Right cardiac atrium (tissue), 5 donors: Measurements from ENCODE around the gene DNAJC17. TPM values are rescaled to one million over a fixed set of nuclear protein-coding genes. Genes with fewer than 3 reads are reported as not detected.
A peak's percentile ranks its signal among the peaks of the same experiment; 100 is the strongest.

ENCODE experiments used
- ATAC-seq, 2 donors: fragments of 200-7000 bp; cut with Tn5 transposase; one replicate each; pipeline versions ENCODE4 v1.8.0 to v1.9.1; 2020; ENCODE audit warnings: moderate library complexity in 2 of 2, mild to moderate bottlenecking in 1 of 2
- DNase-seq, 3 donors: peaks; one replicate each; pipeline ENCODE4 v3.0.0-alpha.2; 2020
- H3K27ac ChIP-seq: one replicate; pipeline ENCODE4 v1.5.1; 2013; ENCODE audit warnings: mild to moderate bottlenecking, low read length, control low read depth, moderate library complexity
- H3K27me3 ChIP-seq: one replicate; pipeline ENCODE4 v1.6.1; 2013; ENCODE audit not compliant: control insufficient read depth, insufficient read depth
- H3K4me1 ChIP-seq: one replicate; pipeline ENCODE4 v1.6.1; 2013; ENCODE audit warnings: low read length; ENCODE audit not compliant: control insufficient read depth, insufficient read depth
- H3K4me3 ChIP-seq: one replicate; pipeline ENCODE4 v1.5.1; 2013; ENCODE audit warnings: low read length, control low read depth
- H3K9me3 ChIP-seq: one replicate; pipeline ENCODE4 v1.6.1; 2013; ENCODE audit warnings: low read length; ENCODE audit not compliant: control insufficient read depth
- WGBS: extraction: QIAGEN DNeasy Blood & Tissue Kit; methylation state at CpG from one replicate; pipeline ENCODE4 v1.1.7; 2013; 5-methylcytosine and 5-hydroxymethylcytosine counted together
- intact Hi-C, 4 donors: fragments of 100-400 bp; cut with DNase I; formaldehyde crosslinking; loops; one replicate each; pipeline versions ENCODE4 v1.11.0 to v1.14.0; 2022 to 2023
- polyA plus RNA-seq: library from polyadenylated mRNA; stranded (reverse); fragments of 200-250 nt; gene quantifications from one replicate; pipeline ENCODE4 v1.2.3, GENCODE V29; 2013
- total RNA-seq, 4 donors: library from RNA; stranded (reverse); fragmentation: NEBNext Ultra II Directional; extraction: Animal tissue kit (Norgen Biotek cat#: 25700); gene quantifications; one replicate each; pipeline ENCODE4 v1.2.1, GENCODE V29; 2021
- donor health status: healthy with polysubstance abuse.
- donor health status: DM: no; HTN: yes; CAD: no.
- donor health status: DM: no; HTN: no; CAD: no.
- donor health status: DM: no; HTN: yes; CAD: no; lungs with severe emphysema.
- donor health status: DM: yes; HTN: yes; CAD: no.

The DNAJC17 gene
- total and polyA plus RNA-seq, 5 donors = 17.1 to 30.6 (median 19.2) TPM

DNA sequence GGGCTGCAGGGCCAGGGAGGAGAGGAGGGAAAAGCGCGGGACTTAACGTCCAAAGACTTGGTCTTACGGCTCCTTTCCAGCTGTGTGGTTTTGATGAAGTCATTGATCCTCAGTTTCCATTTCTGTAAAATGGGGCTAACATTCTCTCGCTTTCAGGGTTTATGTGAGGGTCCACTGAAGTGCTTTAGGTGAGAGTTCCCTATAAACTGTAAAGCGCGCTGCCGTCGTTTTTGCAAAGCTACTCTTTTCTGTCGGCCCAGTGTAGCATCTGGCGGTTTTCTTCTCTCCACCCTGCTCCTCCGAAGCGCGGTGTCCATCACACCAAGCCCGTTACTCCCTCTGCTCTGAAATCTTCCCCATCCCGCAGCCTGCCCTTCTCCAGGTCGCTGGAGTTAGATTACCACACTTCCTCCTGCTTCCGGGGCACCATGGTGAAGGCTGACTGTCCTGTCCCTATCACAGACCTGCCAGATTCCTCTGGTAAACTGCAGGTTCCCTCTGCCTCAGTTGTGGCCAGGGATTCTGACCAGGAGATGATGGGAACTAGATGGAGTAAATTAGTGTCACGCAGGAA lies 702 bp upstream of the DNAJC17 start:
- H3K4me3 ChIP-seq = peak overlapping the region; percentile 51
- intact Hi-C loops = no loop called here
- peaks cover 3% of the 10 kb centered on the region for H3K4me1 ChIP-seq
- H3K27ac ChIP-seq = peak overlapping the region; percentile 8
- no peaks in the 10 kb centered on the region for H3K9me3 ChIP-seq
- H3K27me3 ChIP-seq = no peaks in the 10 kb centered on the region
- no peak for ATAC-seq
- WGBS = 55% methylated on average over 19 of the region's 19 CpGs
- DNase-seq = peak in 1 of 3 donors; percentile 22

- Histone ChIP-seq H3K9me3 (no peaks in the 10 kb centered on the region), H3K27me3 (no peaks in the 10 kb centered on the region), H3K4me1 (peaks cover 5% of the 10 kb centered on the region), H3K27ac (peak overlapping the region; percentile 69), H3K4me3 (peak overlapping the region; percentile 57)
- no peak for ATAC-seq
- WGBS = 2% methylated on average over 2 of the region's 2 CpGs
- no peak for DNase-seq
- intact Hi-C loops = no loop called here
These were observed 623 bp downstream of the DNAJC17 start for GRCh38 chr15:40806672-40807027.

- ATAC-seq (no peak), DNase-seq (no peak)
- Histone ChIP-seq H3K27ac (no peak overlapping the region), H3K9me3 (no peaks in the 10 kb centered on the region), H3K27me3 (no peaks in the 10 kb centered on the region), H3K4me3 (no peak overlapping the region), H3K4me1 (peaks cover 5% of the 10 kb centered on the region)
- intact Hi-C loops = no loop called here
- WGBS = 79% methylated on average over 1 of the region's 1 CpG
These were observed 3.6 kb downstream of the DNAJC17 start for GRCh38 chr15:40803688-40804087.

GRCh38 chr15:40803076-40803475 lies 4.2 kb downstream of the DNAJC17 start:
- 98% methylated on average over 2 of the region's 2 CpGs for WGBS
- Histone ChIP-seq H3K27me3 (no peaks in the 10 kb centered on the region), H3K9me3 (no peaks in the 10 kb centered on the region), H3K27ac (no peak overlapping the region), H3K4me1 (peaks cover 5% of the 10 kb centered on the region), H3K4me3 (no peak overlapping the region)
- intact Hi-C loops = no loop called here
- DNase-seq (no peak), ATAC-seq (no peak)

DNA sequence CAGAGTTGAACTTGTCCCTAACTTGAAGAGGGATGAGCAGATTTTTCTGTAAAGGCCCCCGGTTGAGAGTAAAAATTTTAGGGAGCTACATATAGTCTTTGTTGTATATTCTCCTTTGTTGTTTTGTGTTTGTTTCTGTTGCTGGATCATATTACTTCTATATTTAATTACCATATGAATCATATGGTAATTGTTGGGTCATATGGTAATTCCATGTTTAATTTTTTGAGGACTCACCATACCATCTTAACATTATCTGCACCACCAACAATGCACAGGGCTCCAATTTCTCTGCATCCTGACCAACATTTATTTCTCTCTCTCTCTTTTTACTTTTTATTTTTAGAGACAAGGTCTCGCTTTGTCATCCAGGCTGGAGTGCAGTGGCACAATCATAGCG lies 7.8 kb downstream of the DNAJC17 start:
- 91% methylated on average over 3 of the region's 3 CpGs for WGBS
- H3K27ac ChIP-seq = no peak overlapping the region
- H3K27me3 ChIP-seq = no peaks in the 10 kb centered on the region

DNA sequence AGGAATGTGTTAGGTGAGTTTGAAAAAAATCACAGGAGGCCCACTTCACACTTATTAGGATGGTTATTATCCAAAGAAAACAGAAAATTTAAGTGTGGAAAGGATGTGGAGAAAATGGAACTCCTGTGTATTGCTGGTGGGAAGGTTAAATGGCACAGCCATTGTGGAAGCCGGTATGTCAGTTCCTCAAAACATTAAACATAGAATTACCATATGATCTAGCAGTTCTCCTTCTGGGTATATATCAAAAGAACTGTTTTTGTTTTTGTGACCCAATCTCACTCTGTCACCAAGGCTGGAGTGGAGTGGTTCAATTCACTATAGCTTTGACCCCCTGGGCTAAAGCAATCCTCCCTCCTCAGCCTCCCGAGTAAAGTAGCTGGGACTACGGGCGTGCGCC lies 10.8 kb downstream of the DNAJC17 start:
- DNase-seq (no peak), ATAC-seq (no peak)
- no peak overlapping the region for H3K4me3 ChIP-seq
- no peaks in the 10 kb centered on the region for H3K4me1 ChIP-seq
- H3K27ac ChIP-seq = no peak overlapping the region
- intact Hi-C loops = no loop called here
- WGBS = 91% methylated on average over 5 of the region's 5 CpGs
- H3K27me3 ChIP-seq = no peaks in the 10 kb centered on the region
- H3K9me3 ChIP-seq = no peaks in the 10 kb centered on the region

More for the DNA sequence above, 7.8 kb downstream of the DNAJC17 start:
- ATAC-seq = no peak
- Histone ChIP-seq H3K9me3 (no peaks in the 10 kb centered on the region), H3K4me1 (peaks cover 2% of the 10 kb centered on the region), H3K4me3 (no peak overlapping the region)
- intact Hi-C loops = no loop called here
- DNase-seq = no peak

DNA sequence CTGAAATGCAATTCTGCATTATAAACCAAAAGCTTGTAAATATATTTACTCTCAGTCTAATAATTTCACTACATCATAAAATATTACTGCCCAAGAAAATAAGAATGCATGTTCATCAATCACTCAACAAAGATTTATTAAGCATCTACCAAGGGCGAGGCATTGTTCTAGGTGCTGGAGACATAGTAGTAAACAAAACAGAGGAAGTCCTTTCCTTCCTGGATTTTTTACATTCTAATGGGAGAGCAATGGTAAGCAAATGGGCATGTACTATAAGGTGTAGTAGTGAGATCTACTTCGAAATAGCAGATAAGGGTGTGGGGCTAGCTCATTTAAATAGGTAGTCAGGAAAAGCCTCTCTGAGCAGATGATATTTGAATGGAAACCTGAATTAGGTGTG lies 11.2 kb downstream of the DNAJC17 start:
- intact Hi-C loops = no loop called here
- Histone ChIP-seq H3K27ac (no peak overlapping the region), H3K9me3 (no peaks in the 10 kb centered on the region), H3K4me3 (no peak overlapping the region), H3K27me3 (no peaks in the 10 kb centered on the region), H3K4me1 (no peaks in the 10 kb centered on the region)
- no peak for ATAC-seq
- no peak for DNase-seq
- 69% methylated on average over 2 of the region's 2 CpGs for WGBS

GRCh38 chr15:40793216-40793989 lies 13.9 kb downstream of the DNAJC17 start:
- H3K4me1 ChIP-seq = no peaks in the 10 kb centered on the region
- 66% methylated on average over 9 of the region's 9 CpGs for WGBS
- DNase-seq = peak in 1 of 3 donors; percentile 35
- no peak overlapping the region for H3K4me3 ChIP-seq
- intact Hi-C loops = no loop called here
- no peak overlapping the region for H3K27ac ChIP-seq
- H3K27me3 ChIP-seq = no peaks in the 10 kb centered on the region
- H3K9me3 ChIP-seq = no peaks in the 10 kb centered on the region
- peak; percentile 30 to 68 for ATAC-seq

DNA sequence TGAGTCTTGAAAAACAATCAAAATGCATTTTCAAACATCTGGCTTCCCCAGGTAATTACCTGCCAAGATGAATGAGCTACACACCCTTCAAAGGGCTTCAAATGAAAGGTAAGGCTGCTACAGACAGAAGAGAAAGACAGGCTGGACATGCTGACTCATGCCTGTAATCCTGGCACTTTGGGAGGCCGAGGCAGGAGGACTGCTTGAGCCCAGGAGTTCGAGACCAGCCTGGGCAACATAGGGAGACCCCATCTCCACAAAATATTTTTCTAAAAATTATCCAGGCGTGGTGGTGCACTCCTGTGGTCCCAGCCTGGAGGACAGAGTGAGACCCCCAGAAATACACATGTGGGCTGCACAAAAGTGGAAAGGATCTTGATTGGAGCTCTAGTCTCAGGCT lies 14.9 kb downstream of the DNAJC17 start:
- Histone ChIP-seq H3K4me1 (peaks cover 2% of the 10 kb centered on the region), H3K27me3 (no peaks in the 10 kb centered on the region), H3K4me3 (no peak overlapping the region), H3K9me3 (no peaks in the 10 kb centered on the region), H3K27ac (no peak overlapping the region)
- intact Hi-C loops = no loop called here
- ATAC-seq (no peak), DNase-seq (no peak)
- 97% methylated on average over 3 of the region's 3 CpGs for WGBS

GRCh38 chr15:40790718-40791117 lies 16.6 kb downstream of the DNAJC17 start:
- Histone ChIP-seq H3K4me3 (no peak overlapping the region), H3K4me1 (peaks cover 7% of the 10 kb centered on the region), H3K27me3 (no peaks in the 10 kb centered on the region), H3K9me3 (no peaks in the 10 kb centered on the region), H3K27ac (no peak overlapping the region)
- DNase-seq (no peak), ATAC-seq (no peak)
- 89% methylated on average over 3 of the region's 3 CpGs for WGBS
- intact Hi-C loops = no loop called here

GRCh38 chr15:40789999-40790398 lies 17.3 kb downstream of the DNAJC17 start:
- Histone ChIP-seq H3K4me3 (no peak overlapping the region), H3K4me1 (peaks cover 7% of the 10 kb centered on the region), H3K9me3 (no peaks in the 10 kb centered on the region), H3K27ac (no peak overlapping the region), H3K27me3 (no peaks in the 10 kb centered on the region)
- DNase-seq (no peak), ATAC-seq (no peak)
- intact Hi-C loops = no loop called here
- WGBS = 96% methylated on average over 8 of the region's 8 CpGs
